Measurements from ENCODE around the gene UBFD1. TPM values are rescaled to one million over a fixed set of nuclear protein-coding genes. Genes with fewer than 3 reads are reported as not detected.

UBFD1 gene
- total RNA-seq, 1 experiment from 2014 or later, result 89.6 TPM

- H3K4me3 ChIP-seq (replicated peaks in 1 of 2; ENCODE audit: low read depth in 1 of 2, low read length in 2 of 2), result no peak overlapping the region
- no peaks in the 10 kb centered on the region for H3K9me2 ChIP-seq (ENCODE audit: insufficient read depth)
- H3K4me2 ChIP-seq (ENCODE audit: low read length), result no peak overlapping the region
- no peak for TF ChIP-seq EGR1 (IDR thresholded peaks at IDR 0.05; ENCODE audit: low read depth)
- intact Hi-C loops (cut with micrococcal nuclease), result no loop called here
- H3K36me3 ChIP-seq (ENCODE audit: control insufficient read depth in 1 of 2, insufficient read depth in 2 of 2, low read length in 2 of 2), result peaks cover 40 to 42% of the 10 kb centered on the region in 2 experiments
- ChIA-PET RAD21 (ENCODE audit: low non-redundant PET in 1 of 2, low total read pairs in 2 of 2, uncharacterized antibody in 2 of 2, unreplicated experiment in 2 of 2) (no interaction called here), POLR2A (no interaction called here), CTCF (no interaction called here)
- H3K9me3 ChIP-seq (ENCODE audit: control insufficient read depth in 1 of 2, insufficient read depth in 1 of 2, low read depth in 1 of 2, low read length in 2 of 2), result no peaks in the 10 kb centered on the region
- no peak for ATAC-seq
- no peak overlapping the region for H3K9ac ChIP-seq (ENCODE audit: low read length)
- H4K20me1 ChIP-seq (ENCODE audit: insufficient read depth), result no peaks in the 10 kb centered on the region
- DNase-seq (ENCODE audit: low read depth, low spot score), result no peak
- H2AFZ ChIP-seq (ENCODE audit: low read depth, low read length, poor library complexity, severe bottlenecking), result no peak overlapping the region
- H3K4me1 ChIP-seq (ENCODE audit: control insufficient read depth in 1 of 2, insufficient read depth in 2 of 2, low read length in 2 of 2), result no peaks in the 10 kb centered on the region
- BruUV-seq (replicated peaks), result no TSS peak
- H3K79me2 ChIP-seq (ENCODE audit: insufficient read depth, low read length), result no peaks in the 10 kb centered on the region
- H3K27ac ChIP-seq (ENCODE audit: low read depth, low read length), result no peak overlapping the region
- H3K27me3 ChIP-seq (ENCODE audit: insufficient read depth, low read length), result no peaks in the 10 kb centered on the region
Observed at GRCh38 chr16:23527961-23528643, 29.4 kb upstream of the UBFD1 start.

GRCh38 chr16:23528644-23529310 is 28.8 kb upstream of the UBFD1 start:
- Histone ChIP-seq H3K9ac (ENCODE audit: low read length) (no peak overlapping the region), H3K27me3 (ENCODE audit: insufficient read depth, low read length) (no peaks in the 10 kb centered on the region), H3K9me2 (ENCODE audit: insufficient read depth) (no peaks in the 10 kb centered on the region), H2AFZ (ENCODE audit: low read depth, low read length, poor library complexity, severe bottlenecking) (no peak overlapping the region), H3K4me1 (ENCODE audit: control insufficient read depth in 1 of 2, insufficient read depth in 2 of 2, low read length in 2 of 2) (no peaks in the 10 kb centered on the region), H3K4me3 (replicated peaks in 1 of 2; ENCODE audit: low read depth in 1 of 2, low read length in 2 of 2) (no peak overlapping the region), H3K4me2 (ENCODE audit: low read length) (no peak overlapping the region), H3K27ac (ENCODE audit: low read depth, low read length) (no peak overlapping the region), H4K20me1 (ENCODE audit: insufficient read depth) (no peaks in the 10 kb centered on the region), H3K79me2 (ENCODE audit: insufficient read depth, low read length) (no peaks in the 10 kb centered on the region), H3K36me3 (ENCODE audit: control insufficient read depth in 1 of 2, insufficient read depth in 2 of 2, low read length in 2 of 2) (peaks cover 38 to 39% of the 10 kb centered on the region in 2 experiments), H3K9me3 (ENCODE audit: control insufficient read depth in 1 of 2, insufficient read depth in 1 of 2, low read depth in 1 of 2, low read length in 2 of 2) (no peaks in the 10 kb centered on the region)
- ChIA-PET CTCF (no interaction called here), RAD21 (ENCODE audit: low non-redundant PET in 1 of 2, low total read pairs in 2 of 2, uncharacterized antibody in 2 of 2, unreplicated experiment in 2 of 2) (no interaction called here), POLR2A (no interaction called here)
- no peak for ATAC-seq
- TF ChIP-seq, protein P1, sequence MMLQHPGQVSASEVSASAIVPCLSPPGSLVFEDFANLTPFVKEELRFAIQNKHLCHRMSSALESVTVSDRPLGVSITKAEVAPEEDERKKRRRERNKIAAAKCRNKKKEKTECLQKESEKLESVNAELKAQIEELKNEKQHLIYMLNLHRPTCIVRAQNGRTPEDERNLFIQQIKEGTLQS (IDR thresholded peaks at IDR 0.05), result no peak
- TF ChIP-seq, protein P2, sequence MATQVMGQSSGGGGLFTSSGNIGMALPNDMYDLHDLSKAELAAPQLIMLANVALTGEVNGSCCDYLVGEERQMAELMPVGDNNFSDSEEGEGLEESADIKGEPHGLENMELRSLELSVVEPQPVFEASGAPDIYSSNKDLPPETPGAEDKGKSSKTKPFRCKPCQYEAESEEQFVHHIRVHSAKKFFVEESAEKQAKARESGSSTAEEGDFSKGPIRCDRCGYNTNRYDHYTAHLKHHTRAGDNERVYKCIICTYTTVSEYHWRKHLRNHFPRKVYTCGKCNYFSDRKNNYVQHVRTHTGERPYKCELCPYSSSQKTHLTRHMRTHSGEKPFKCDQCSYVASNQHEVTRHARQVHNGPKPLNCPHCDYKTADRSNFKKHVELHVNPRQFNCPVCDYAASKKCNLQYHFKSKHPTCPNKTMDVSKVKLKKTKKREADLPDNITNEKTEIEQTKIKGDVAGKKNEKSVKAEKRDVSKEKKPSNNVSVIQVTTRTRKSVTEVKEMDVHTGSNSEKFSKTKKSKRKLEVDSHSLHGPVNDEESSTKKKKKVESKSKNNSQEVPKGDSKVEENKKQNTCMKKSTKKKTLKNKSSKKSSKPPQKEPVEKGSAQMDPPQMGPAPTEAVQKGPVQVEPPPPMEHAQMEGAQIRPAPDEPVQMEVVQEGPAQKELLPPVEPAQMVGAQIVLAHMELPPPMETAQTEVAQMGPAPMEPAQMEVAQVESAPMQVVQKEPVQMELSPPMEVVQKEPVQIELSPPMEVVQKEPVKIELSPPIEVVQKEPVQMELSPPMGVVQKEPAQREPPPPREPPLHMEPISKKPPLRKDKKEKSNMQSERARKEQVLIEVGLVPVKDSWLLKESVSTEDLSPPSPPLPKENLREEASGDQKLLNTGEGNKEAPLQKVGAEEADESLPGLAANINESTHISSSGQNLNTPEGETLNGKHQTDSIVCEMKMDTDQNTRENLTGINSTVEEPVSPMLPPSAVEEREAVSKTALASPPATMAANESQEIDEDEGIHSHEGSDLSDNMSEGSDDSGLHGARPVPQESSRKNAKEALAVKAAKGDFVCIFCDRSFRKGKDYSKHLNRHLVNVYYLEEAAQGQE (IDR thresholded peaks at IDR 0.05; ENCODE audit: low read depth), result no peak
- TF ChIP-seq FOSL1 (IDR thresholded peaks at IDR 0.05; ENCODE audit: low read depth), result no peak
- no peak for TF ChIP-seq EZH2 (IDR thresholded peaks at IDR 0.05)
- TF ChIP-seq SRF (IDR thresholded peaks at IDR 0.05; ENCODE audit: low read depth), result no peak
- TF ChIP-seq JUND (IDR thresholded peaks at IDR 0.05), result no peak
- no peak for TF ChIP-seq ZBTB33 (IDR thresholded peaks at IDR 0.05; ENCODE audit: extremely low read depth, insufficient replicate concordance, low read length)
- TF ChIP-seq POLR2A (IDR thresholded peaks at IDR 0.05; ENCODE audit: borderline replicate concordance, extremely low read depth, insufficient read depth, insufficient read length), result no peak
- no peak for TF ChIP-seq TCF7L2 (IDR thresholded peaks at IDR 0.05; ENCODE audit: borderline replicate concordance, extremely low read depth, insufficient read depth, insufficient read length)
- TF ChIP-seq RAD21 (IDR thresholded peaks at IDR 0.05; ENCODE audit: low read depth), result no peak
- TF ChIP-seq POLR2AphosphoS5 (IDR thresholded peaks at IDR 0.05; ENCODE audit: low read depth, low read length), result no peak
- TF ChIP-seq MAX (IDR thresholded peaks at IDR 0.05), result no peak
- no peak for TF ChIP-seq SIN3A (IDR thresholded peaks at IDR 0.05; ENCODE audit: low read depth)
- TF ChIP-seq EGR1 (IDR thresholded peaks at IDR 0.05; ENCODE audit: low read depth), result no peak
- intact Hi-C loops (cut with micrococcal nuclease), result no loop called here
- no TSS peak for BruUV-seq (replicated peaks)
- no peak for DNase-seq (ENCODE audit: low read depth, low spot score)

Data from HCT116 (cell line).